Prostate gland (tissue), 2 donors: ENCODE results near the gene RBM47. TPM values are rescaled to one million over a fixed set of nuclear protein-coding genes. Genes with fewer than 3 reads are reported as not detected.

ENCODE experiments used
- DNase-seq: peaks from one replicate; pipeline ENCODE4 v3.0.0-alpha.2; 2019; ENCODE audit warnings: low spot score
- H3K27ac ChIP-seq, 2 donors: fragments of 200-600 bp; sonication (generic); 2 replicates each; pipeline ENCODE4 v1.5.1; 2017 to 2019
- H3K27me3 ChIP-seq: fragments of 200-600 bp; sonication (generic); replicated peaks from 2 replicates; pipeline ENCODE4 v1.5.1; 2019; ENCODE audit not compliant: insufficient read depth
- H3K36me3 ChIP-seq, 2 donors: fragments of 200-600 bp; sonication (generic); 1 replicate in 1 of 2; 2 replicates in 1 of 2; pipeline versions ENCODE4 v1.5.1 to v1.8.1; 2017 to 2019
- H3K4me1 ChIP-seq: fragments of 200-600 bp; sonication (generic); replicated peaks from 2 replicates; pipeline ENCODE4 v1.5.1; 2019
- H3K4me3 ChIP-seq, 2 donors: fragments of 200-600 bp; sonication (generic); 2 replicates each; pipeline ENCODE4 v1.5.1; 2017 to 2019
- H3K9me3 ChIP-seq: fragments of 200-600 bp; sonication (generic); 2 replicates; pipeline ENCODE4 v1.5.1; 2017
- CTCF ChIP-seq, 4 experiments: fragments of 200-600 bp in 2 of 4; fragments of 450-650 bp in 2 of 4; sonication (generic) in 2 of 4; IDR thresholded peaks; 1 replicate in 3 of 4; 2 replicates in 1 of 4; pipeline ENCODE4 v1.5.1; 2016 to 2019; ENCODE audit warnings: antibody characterized with exemption in 4 of 4, mild to moderate bottlenecking in 2 of 4, moderate library complexity in 2 of 4
- POLR2A ChIP-seq: fragments of 450-650 bp; IDR thresholded peaks from one replicate; pipeline ENCODE4 v1.6.1; 2016; ENCODE audit warnings: antibody characterized with exemption, mild to moderate bottlenecking
- POLR2AphosphoS5 ChIP-seq: sonication (generic); formaldehyde crosslinking; IDR thresholded peaks from one replicate; pipeline ENCODE4 v1.6.1; 2017; ENCODE audit warnings: antibody characterized with exemption
- WGBS: methylation state at CpG from one replicate; pipeline ENCODE4 v1.1.5; 2018; 5-methylcytosine and 5-hydroxymethylcytosine counted together
- intact Hi-C: fragments of 100-400 bp; cut with DNase I; formaldehyde crosslinking; loops from one replicate; pipeline ENCODE4 v1.14.2; 2022
- total RNA-seq, 2 donors: library from RNA; depleted of rRNA; stranded (reverse); fragments of >200 nt; gene quantifications; one replicate each; pipeline ENCODE4 v1.1.0, GENCODE V29; 2016

RBM47 gene
- total RNA-seq, 2 donors from 2014 or later = 241 to 302 TPM

GRCh38 chr4:40458683-40459082, 171.0 kb downstream of the RBM47 start:
- H3K4me1 ChIP-seq = no peaks in the 10 kb centered on the region
- 49% methylated on average over 4 of the region's 4 CpGs for WGBS

GRCh38 chr4:40458109-40458508, 171.6 kb downstream of the RBM47 start:
- Histone ChIP-seq H3K4me1 (no peaks in the 10 kb centered on the region), H3K4me3 (no peak overlapping the region), H3K9me3 (no peaks in the 10 kb centered on the region), H3K36me3 (no peaks in the 10 kb centered on the region), H3K27me3 (no peaks in the 10 kb centered on the region), H3K27ac (no peak overlapping the region)
- 90% methylated on average over 1 of the region's 1 CpG for WGBS
- DNase-seq = no peak
- intact Hi-C loops = no loop called here
- TF ChIP-seq POLR2AphosphoS5 = no peak
- TF ChIP-seq CTCF (IDR thresholded peaks at IDR 0.05) = no peak
- no peak for TF ChIP-seq POLR2A

More at GRCh38 chr4:40458683-40459082, 171.0 kb downstream of the RBM47 start:
- DNase-seq = no peak
- intact Hi-C loops = no loop called here
- Histone ChIP-seq H3K36me3 (no peaks in the 10 kb centered on the region), H3K27ac (no peak overlapping the region), H3K9me3 (no peaks in the 10 kb centered on the region), H3K27me3 (no peaks in the 10 kb centered on the region), H3K4me3 (no peak overlapping the region)
- TF ChIP-seq POLR2A = no peak
- TF ChIP-seq POLR2AphosphoS5 = no peak
- TF ChIP-seq CTCF (IDR thresholded peaks at IDR 0.05) = no peak

- Histone ChIP-seq H3K27ac (no peak overlapping the region), H3K4me1 (peaks cover 4% of the 10 kb centered on the region), H3K36me3 (no peaks in the 10 kb centered on the region), H3K27me3 (no peaks in the 10 kb centered on the region), H3K4me3 (no peak overlapping the region), H3K9me3 (no peaks in the 10 kb centered on the region)
- 75% methylated on average over 5 of the region's 5 CpGs for WGBS
- intact Hi-C loops = no loop called here
- TF ChIP-seq POLR2A (no peak), POLR2AphosphoS5 (no peak), CTCF (IDR thresholded peaks at IDR 0.05) (no peak)
- no peak for DNase-seq
Measured at GRCh38 chr4:40455340-40455902, 174.2 kb downstream of the RBM47 start.

- TF ChIP-seq POLR2A (no peak), POLR2AphosphoS5 (no peak), CTCF (IDR thresholded peaks at IDR 0.05) (no peak)
- H3K9me3 ChIP-seq = no peaks in the 10 kb centered on the region
- WGBS = 83% methylated on average over 2 of the region's 2 CpGs
- no peak overlapping the region for H3K27ac ChIP-seq
- no peak for DNase-seq
- no peaks in the 10 kb centered on the region for H3K27me3 ChIP-seq
- H3K36me3 ChIP-seq = no peaks in the 10 kb centered on the region
- intact Hi-C loops = no loop called here
- H3K4me1 ChIP-seq = peaks cover 4% of the 10 kb centered on the region
- H3K4me3 ChIP-seq = no peak overlapping the region
Measured at GRCh38 chr4:40454816-40455215, 174.8 kb downstream of the RBM47 start.

GRCh38 chr4:40453912-40454311, 175.8 kb downstream of the RBM47 start:
- H3K4me1 ChIP-seq = peaks cover 9% of the 10 kb centered on the region
- WGBS = 73% methylated on average over 6 of the region's 6 CpGs
- H3K9me3 ChIP-seq = no peaks in the 10 kb centered on the region
- TF ChIP-seq POLR2AphosphoS5 = no peak
- TF ChIP-seq CTCF (IDR thresholded peaks at IDR 0.05) = no peak
- no peak for TF ChIP-seq POLR2A
- no peaks in the 10 kb centered on the region for H3K36me3 ChIP-seq
- intact Hi-C loops = no loop called here
- DNase-seq = no peak
- H3K27ac ChIP-seq = no peak overlapping the region
- no peaks in the 10 kb centered on the region for H3K27me3 ChIP-seq
- H3K4me3 ChIP-seq = no peak overlapping the region
